D721Med (cell line): Measurements from ENCODE around the gene ARHGAP26.

Source experiments
- DNase-seq: peaks from one replicate; pipeline ENCODE4 v3.0.0; 2011; ENCODE audit warnings: low spot score; ENCODE audit not compliant: insufficient read length
- FAIRE-seq: peaks from 2 replicates; lab custom pipeline; 2011; peaks lifted over from hg19 to GRCh38; lab: Jason Lieb, UNC
- TF ChIP-seq, protein P1 (sequence below): IDR thresholded peaks from 2 replicates; pipeline ENCODE4 v1.5.1; 2012; ENCODE audit warnings: mild to moderate bottlenecking, control low read depth; ENCODE audit not compliant: insufficient read depth; ENCODE audit errors: missing control alignments

ARHGAP26 gene

DNA sequence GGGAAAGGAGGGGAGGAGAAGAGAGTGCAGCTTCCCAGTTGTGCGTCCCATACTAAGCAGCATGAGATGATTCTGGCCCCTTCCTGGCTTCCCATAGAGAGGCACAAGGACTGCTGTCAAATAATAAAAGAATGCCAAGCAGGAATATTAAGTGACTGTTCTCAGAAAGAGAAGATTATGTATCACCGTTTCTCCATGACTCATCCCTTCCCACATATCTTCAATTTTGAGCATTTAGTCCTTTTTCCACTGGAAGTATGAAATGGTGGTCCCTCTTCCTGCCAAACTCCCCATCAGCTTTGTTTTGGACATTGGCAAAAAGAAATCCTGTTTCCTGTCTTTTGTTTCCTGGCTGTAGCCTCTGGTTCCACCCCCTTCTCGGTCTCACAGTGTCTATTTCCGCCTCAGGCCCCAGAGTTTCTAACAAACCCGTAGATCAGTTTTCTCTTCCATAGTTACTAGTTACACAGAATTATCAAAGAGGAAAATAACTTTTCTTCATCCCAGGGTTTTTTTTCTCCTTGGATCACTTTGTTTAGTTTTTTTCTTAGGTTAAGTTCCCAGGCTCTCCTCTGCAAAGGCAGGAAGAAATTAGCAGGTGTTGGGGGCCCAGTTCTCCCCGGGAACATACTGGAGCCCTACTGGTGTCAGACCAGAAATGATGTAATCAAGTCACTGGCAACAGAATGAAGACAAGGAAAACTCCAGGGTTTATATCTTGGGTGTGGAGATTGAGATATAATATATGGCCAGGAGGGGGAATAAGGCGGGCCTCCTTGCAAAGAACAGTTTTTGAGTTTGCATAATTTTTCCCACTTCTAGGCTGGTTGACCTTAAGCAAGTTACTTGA is 26.4 kb upstream of the ARHGAP26 start:
- FAIRE-seq (no peak), DNase-seq (no peak)
- TF ChIP-seq, protein P1, sequence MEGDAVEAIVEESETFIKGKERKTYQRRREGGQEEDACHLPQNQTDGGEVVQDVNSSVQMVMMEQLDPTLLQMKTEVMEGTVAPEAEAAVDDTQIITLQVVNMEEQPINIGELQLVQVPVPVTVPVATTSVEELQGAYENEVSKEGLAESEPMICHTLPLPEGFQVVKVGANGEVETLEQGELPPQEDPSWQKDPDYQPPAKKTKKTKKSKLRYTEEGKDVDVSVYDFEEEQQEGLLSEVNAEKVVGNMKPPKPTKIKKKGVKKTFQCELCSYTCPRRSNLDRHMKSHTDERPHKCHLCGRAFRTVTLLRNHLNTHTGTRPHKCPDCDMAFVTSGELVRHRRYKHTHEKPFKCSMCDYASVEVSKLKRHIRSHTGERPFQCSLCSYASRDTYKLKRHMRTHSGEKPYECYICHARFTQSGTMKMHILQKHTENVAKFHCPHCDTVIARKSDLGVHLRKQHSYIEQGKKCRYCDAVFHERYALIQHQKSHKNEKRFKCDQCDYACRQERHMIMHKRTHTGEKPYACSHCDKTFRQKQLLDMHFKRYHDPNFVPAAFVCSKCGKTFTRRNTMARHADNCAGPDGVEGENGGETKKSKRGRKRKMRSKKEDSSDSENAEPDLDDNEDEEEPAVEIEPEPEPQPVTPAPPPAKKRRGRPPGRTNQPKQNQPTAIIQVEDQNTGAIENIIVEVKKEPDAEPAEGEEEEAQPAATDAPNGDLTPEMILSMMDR, result no peak

DNA sequence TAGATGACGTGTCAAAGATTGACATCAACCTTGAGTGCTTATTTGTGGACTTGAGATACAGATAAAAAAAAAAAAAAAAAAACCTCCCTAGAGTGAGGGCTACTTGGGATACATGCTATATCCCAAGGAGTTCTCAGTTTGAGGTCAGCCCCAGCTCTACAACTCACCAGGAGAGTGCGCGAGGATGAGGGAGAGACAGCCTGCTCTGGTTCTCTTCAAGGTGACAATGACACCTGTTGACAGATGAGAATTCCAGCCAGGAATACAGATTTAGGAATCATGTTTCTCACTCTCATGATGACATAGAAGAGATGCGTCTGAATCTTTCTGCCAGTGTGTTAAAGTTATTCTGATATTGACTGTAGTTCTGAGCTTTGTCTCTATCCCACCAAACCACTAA is 24.9 kb upstream of the ARHGAP26 start:
- TF ChIP-seq, protein P1, result no peak
- FAIRE-seq (no peak), DNase-seq (no peak)

DNA sequence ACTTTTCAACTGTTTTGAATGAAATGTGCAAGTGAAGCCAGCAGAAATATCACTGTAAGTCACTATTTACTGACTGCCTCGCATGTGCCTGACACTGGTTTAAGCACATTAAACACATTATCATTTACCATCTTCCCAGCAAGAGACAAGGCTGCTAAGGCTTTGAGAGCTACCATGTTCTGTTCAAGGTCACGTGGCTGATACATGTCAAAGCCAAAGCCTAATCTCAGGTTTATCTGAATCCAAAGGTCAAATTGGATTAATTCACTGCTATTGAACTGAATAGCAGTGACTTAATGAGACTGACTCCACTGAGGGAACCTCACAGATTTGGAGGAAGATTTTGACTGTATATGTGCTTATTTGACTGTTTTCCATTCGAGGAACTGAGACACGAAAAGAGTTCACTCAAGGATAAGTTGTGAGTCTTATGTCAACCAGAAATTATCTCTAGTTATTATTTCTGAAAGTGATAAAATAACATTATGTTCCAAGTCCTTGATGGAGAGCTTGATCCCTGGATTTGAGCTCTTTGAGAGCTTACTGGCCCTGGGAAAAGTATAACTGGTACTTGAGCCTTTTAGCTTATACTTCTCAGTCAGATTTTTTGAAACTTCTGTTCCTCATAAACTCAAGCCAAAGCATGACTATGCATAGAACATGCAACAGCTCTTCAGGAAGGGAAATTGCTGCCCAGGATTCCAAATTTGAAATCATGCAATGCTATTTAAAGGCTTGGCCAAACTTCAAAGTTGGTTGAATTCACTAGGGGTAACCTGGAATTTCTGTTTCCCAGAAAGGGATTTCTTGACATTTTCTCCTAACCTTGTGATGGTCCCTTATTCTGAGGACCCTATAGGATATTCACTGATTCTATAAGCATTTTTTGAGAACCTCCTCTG is 23.4 kb upstream of the ARHGAP26 start:
- DNase-seq (no peak), FAIRE-seq (no peak)
- TF ChIP-seq, protein P1, result no peak

DNA sequence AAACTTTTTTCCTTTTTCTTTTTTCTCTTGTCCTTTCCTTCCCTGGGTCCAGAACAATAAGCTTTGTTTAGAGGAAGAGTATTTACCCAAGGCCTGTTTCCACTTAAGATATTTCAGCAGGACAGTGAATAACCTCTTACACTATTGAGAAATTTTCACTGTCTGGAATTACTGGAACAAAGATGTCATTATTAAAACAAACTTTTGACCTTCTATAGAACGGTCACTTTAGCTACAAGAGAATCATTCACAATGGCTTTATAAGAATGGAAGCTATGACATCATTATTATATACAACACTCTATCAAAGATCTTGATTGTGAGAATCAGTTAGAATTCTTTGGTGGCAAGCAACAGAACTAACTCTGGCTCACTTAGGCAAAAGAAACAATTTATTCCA is 22.0 kb upstream of the ARHGAP26 start:
- FAIRE-seq (no peak), DNase-seq (no peak)
- TF ChIP-seq, protein P1, result no peak

DNA sequence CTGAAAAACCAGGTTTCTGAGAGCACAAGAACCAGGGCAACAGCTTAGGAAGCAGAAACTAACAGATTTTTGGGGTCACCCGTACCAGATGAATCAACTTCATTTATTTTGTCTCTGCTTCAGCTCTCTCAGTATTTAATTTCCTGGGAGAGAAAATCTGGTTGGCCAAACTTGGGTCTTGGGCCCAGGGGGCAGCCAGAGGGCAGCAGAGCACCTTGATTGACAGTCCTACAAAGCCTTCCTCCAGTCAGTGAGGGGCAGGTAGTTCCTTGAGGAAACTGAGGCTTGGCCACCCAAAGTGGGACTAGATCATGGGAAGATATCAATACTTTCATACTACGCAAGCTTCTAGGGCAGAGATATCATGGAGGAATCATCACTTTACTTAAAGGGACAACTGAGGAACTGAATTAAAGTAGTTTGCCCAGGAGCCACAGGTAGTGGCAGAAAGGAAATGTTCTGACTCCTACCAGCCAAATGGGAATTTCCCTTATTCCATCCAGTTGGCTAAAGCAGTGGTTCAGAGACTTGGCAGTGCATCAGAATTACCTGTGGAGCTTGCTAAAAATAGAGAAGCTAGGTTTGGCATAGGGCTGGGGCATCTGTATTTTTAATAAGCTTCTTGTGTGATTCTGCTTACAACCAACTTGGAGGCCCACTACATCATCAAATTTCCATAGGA is 21.5 kb upstream of the ARHGAP26 start:
- TF ChIP-seq, protein P1, result peak; percentile 51
- DNase-seq (no peak), FAIRE-seq (no peak)

DNA sequence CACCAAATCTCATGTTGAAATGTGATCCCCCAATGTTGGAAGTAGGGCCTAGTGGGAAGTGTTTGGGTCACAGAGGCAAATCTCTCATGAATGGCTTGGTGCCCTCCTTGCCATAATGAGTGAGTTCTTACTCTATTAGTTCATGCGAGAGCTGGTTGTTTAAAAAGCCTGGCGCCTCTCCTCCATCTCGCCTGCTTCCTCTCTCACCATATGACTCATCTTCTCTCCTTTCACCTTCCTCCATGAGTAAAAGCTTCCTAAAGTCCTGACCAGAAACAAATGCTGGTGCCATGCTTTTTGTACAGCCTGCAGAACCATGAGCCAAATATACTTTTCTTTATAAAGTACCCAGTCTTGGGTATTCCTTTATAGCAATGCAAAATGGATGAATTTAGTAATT is 20.9 kb upstream of the ARHGAP26 start:
- no peak for DNase-seq

More for the DNA sequence above, 20.9 kb upstream of the ARHGAP26 start:
- TF ChIP-seq, protein P1, result no peak
- no peak for FAIRE-seq
